ENCODE data around the gene PRSS33. TPM values are rescaled to one million over a fixed set of nuclear protein-coding genes. Genes with fewer than 3 reads are reported as not detected.
A peak's percentile ranks its signal among the peaks of the same experiment; 100 is the strongest.

Gene PRSS33
- total and polyA plus RNA-seq, 2 of the 8 experiments (the other 6 are each of a cell fraction or from before 2014, with no cell fraction given), result 0.09 TPM; not detected in 1

- Histone ChIP-seq H3K56ac (replicated peaks; ENCODE audit: insufficient read length, low read depth, low read length) (peak within 1 kb of the TSS; percentile 94), H3K23me2 (ENCODE audit: low read depth, low read length) (peaks cover 10% of the 10 kb centered on the region; the same call in 1 of the 2 replicates), H2BK120ac (replicated peaks; ENCODE audit: low read depth, low read length) (no peak within 1 kb of the TSS), H4K5ac (ENCODE audit: insufficient read length, low read depth, low read length) (peak within 1 kb of the TSS; percentile 99), H3K4me2 (ENCODE audit: insufficient read depth in 1 of 2, low read depth in 2 of 2, low read length in 2 of 2) (peak within 1 kb of the TSS; percentile 88 to 94), H3K79me1 (ENCODE audit: low read depth, low read length) (peaks cover 10% of the 10 kb centered on the region; the same call in 1 of the 2 replicates), H3K4me3 (ENCODE audit: extremely low read depth in 1 of 4, insufficient read depth in 2 of 4, low read depth in 3 of 4, low read length in 4 of 4) (peak within 1 kb of the TSS; percentile 94 to 99 (median 96)), H4K8ac (ENCODE audit: extremely low read depth, insufficient read depth, low read length) (peak within 1 kb of the TSS; percentile 100), H3K4me1 (replicated peaks in 1 of 4; ENCODE audit: control insufficient read depth in 3 of 4, insufficient read depth in 4 of 4, low read length in 3 of 4) (peaks cover 0 to 4% (median under 1%) of the 10 kb centered on the region in 4 experiments; a peak in 5 of 7 replicates), H3K18ac (ENCODE audit: extremely low read depth, low read length) (peak within 1 kb of the TSS; percentile 76), H2BK20ac (ENCODE audit: low read length) (no peak within 1 kb of the TSS), H2BK12ac (ENCODE audit: low read depth, low read length) (peak within 1 kb of the TSS; percentile 44), H4K20me1 (replicated peaks in 1 of 2; ENCODE audit: control insufficient read depth in 1 of 2, insufficient read depth in 2 of 2, low read length in 2 of 2) (peaks cover 9 to 14% of the 10 kb centered on the region in 2 experiments), H3K27me3 (replicated peaks in 1 of 4; ENCODE audit: control insufficient read depth in 3 of 4, extremely low read depth in 1 of 4, insufficient read depth in 3 of 4, low read length in 3 of 4) (no peaks in the 10 kb centered on the region; a peak in 1 of 7 replicates), H3K36me3 (ENCODE audit: control insufficient read depth in 2 of 4, insufficient read depth in 4 of 4, low read length in 3 of 4) (peaks cover 9 to 30% (median 15%) of the 10 kb centered on the region in 4 experiments; a peak in 5 of 8 replicates), H2AK5ac (ENCODE audit: low read depth, low read length) (peak within 1 kb of the TSS; percentile 87), H3K9ac (replicated peaks in 1 of 4; ENCODE audit: extremely low read depth in 1 of 4, low read depth in 3 of 4, low read length in 3 of 4) (peak within 1 kb of the TSS; percentile 97 to 100 (median 100)), H2BK15ac (ENCODE audit: low read length) (no peak within 1 kb of the TSS), H3K27ac (ENCODE audit: low read depth, low read length) (peak within 1 kb of the TSS; percentile 100), H4K91ac (replicated peaks; ENCODE audit: insufficient read length, low read length) (peak within 1 kb of the TSS; percentile 96), H2AFZ (ENCODE audit: low read length) (no peak within 1 kb of the TSS), H3K4ac (replicated peaks; ENCODE audit: insufficient read length, low read depth, low read length) (peak within 1 kb of the TSS; percentile 96), H3K23ac (ENCODE audit: insufficient read length) (no peak within 1 kb of the TSS), H3K79me2 (ENCODE audit: control insufficient read depth in 1 of 2, insufficient read depth in 2 of 2, low read length in 2 of 2) (peaks cover 12 to 34% of the 10 kb centered on the region in 2 experiments), H3K14ac (ENCODE audit: insufficient read length) (no peak within 1 kb of the TSS), H2BK5ac (ENCODE audit: low read depth, low read length) (peak within 1 kb of the TSS; percentile 98), H3K9me3 (ENCODE audit: insufficient read depth in 2 of 2, low read depth in 1 of 2, low read length in 1 of 2) (no peaks in the 10 kb centered on the region)
- WGBS, 2 experiments (ENCODE audit: extremely low coverage in 1 of 2, insufficient coverage in 1 of 2, insufficient read length in 1 of 2, insufficient replicate concordance in 2 of 2, low coverage in 1 of 2, low lambda C conversion rate in 2 of 2, missing lambda C conversion rate in 1 of 2), result 2% methylated on average over 37 of the region's 70 CpGs; no CpG with 5 or more reads in 1 of the 2 experiments
- ChIA-PET POLR2A (ENCODE audit: partially characterized antibody) (interaction anchor here (0.8 to 9.5 kb wide), 21 partner anchors 8 to 148 kb away, joined by 3 to 180 read pairs (median 4); partner anchors contain the start of genes KCTD5, PRSS21 and SRRM2), CTCF (ENCODE audit: partially characterized antibody) (interaction anchor here (0.8 to 1.2 kb wide), 3 partner anchors 65 to 354 kb away, joined by 3 read pairs; no protein-coding TSS in a partner anchor)
- FAIRE-seq (no peak), DNase-seq (ENCODE audit: low read depth in 1 of 2, low spot score in 2 of 2) (peak in 1 of 2 experiments; percentile 91)
- no peak for TF ChIP-seq CBX5 (IDR thresholded peaks at IDR 0.05; ENCODE audit: low read depth, low read length)
- TF ChIP-seq NRF1 (IDR thresholded peaks at IDR 0.05; ENCODE audit: low read depth, low read length), result peak; percentile 32; the same call in 1 of the 2 replicates
- peak; percentile 67 for TF ChIP-seq MAX (IDR thresholded peaks at IDR 0.05)
- TF ChIP-seq POLR2AphosphoS5 (IDR thresholded peaks at IDR 0.05; ENCODE audit: low read depth, low read length), result peak; percentile 80
- TF ChIP-seq TEAD4 (IDR thresholded peaks at IDR 0.05; ENCODE audit: low read depth, low read length), result peak; percentile 29; the same call in 1 of the 2 replicates
- no peak for TF ChIP-seq GTF2F1 (IDR thresholded peaks at IDR 0.05; ENCODE audit: borderline replicate concordance, low read depth, low read length)
These were observed 10.0 kb downstream of the PRSS33 start, which contains the start of gene ELOB for GRCh38 chr16:2777231-2777902. Gene ELOB (minus strand): TSS chr16:2777280. CDS start chr16:2777239, 41 bp downstream.
